Globus pallidus (tissue), 1 donor: ENCODE data around the gene SULF2.

Experiments used
- DNase-seq: peaks from one replicate; pipeline ENCODE4 v3.0.0-alpha.2; 2015; ENCODE audit warnings: low spot score

SULF2 gene

GRCh38 chr20:47736570-47737152 is 48.6 kb downstream of the SULF2 start:
- no peak for DNase-seq

DNA sequence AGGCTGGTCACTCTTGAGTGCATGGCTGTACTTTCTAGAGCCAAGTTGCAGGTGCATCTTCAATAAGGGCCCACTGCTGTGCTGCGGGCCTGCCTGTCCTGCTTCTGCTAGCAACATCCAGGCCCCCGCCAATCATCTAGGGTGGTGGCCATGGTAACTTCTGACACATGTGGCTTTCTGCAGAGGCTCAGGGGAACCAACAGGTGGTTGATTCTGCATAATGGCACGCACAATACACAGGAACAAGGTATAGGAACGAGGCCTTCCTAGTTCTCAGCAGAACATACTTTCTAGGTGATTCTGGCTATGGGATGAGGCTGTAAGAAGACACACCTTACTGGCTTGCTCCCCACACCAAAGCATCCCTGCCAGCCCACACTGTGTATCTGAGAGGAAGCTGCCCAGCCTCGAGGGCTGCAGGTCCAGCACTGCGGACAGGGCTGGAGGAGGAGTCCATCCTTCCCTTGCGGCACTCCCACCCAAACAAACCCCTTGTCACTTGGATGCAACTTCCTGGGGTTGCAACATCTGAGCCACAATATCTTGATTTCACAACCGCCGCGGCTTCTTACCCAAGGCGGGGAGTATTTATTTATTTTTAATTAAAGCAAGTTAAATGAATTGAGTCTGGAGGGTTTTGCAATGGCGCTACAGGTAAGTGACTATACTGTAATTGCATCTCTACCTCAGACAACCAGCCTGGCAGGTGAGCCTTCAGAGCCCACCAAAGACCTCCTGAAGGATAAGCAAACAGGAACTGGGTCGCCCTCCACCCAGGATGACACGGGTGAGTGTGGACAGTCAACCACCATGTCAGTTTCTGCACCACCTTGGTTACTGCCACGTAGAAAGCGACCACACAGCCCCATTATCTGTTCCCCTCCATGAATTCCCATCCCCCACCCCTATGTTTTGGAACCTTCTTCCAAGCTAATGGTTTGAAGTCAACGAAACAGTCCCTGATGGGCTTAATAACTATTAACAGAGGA is 49.6 kb downstream of the SULF2 start:
- DNase-seq: no peak

DNA sequence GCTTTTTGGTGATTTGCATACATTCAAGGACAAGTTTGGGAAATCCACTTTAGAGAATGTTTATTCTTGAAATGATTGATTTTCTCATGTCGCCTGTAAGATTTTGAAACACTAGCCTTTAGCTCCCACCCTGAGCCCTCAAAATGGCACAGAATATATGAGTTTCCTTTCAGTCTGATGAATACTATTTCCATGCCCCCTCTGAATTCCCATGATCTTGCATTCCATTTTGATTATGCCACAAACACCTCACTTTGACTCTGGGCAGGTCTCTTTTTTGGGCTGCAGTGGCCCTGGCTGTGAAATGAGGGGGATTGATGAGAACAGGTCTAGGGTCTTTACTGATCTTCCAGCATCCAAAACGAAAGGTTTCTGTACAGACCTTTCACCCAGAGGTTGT is 50.4 kb downstream of the SULF2 start:
- DNase-seq: no peak

- no peak for DNase-seq
Measured at GRCh38 chr20:47733892-47734291, 51.4 kb downstream of the SULF2 start.

DNA sequence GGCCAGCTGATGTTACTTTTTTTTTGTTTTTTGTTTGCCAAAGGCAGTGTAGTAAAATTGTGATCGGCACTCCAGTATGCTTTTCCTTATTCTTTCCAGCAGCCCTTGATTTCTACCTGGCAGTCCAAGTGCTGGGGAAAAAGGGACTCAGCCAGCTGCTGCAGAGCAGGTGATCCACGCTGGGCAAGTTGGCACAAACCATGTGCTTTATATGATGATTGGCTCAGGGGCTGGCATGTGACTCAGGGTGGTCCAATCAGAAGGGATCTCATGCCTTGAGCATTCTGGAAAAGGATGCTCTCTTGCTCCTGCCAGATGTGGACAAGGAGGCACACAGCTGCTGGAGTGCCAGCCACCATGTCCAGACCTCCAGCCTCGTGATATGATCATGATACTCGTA is 54.5 kb downstream of the SULF2 start:
- no peak for DNase-seq

GRCh38 chr20:47729472-47729871 is 55.8 kb downstream of the SULF2 start:
- DNase-seq: no peak

DNA sequence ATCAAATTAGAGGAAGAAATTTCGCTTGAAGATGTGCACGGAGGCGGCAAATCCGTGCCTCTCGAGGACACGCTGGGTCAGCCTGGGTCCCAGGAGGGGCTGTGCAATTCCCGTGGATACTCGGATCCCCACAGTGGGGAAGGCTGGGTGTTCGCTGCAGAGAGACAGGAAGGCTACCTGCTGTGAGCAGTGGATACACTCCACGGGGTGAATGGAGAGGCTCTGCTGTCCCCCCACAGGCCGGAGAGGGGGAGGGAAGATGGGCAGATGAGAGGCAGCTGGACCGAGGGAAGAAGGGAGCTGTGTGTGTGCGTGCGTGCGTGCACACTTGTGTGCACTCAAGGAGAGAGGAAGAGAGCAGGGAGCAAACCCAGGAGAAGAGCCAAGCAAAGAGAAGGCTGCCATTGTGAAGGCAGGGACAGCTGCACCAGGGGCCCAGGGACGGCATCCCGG is 57.3 kb downstream of the SULF2 start:
- DNase-seq: peak; percentile 79

DNA sequence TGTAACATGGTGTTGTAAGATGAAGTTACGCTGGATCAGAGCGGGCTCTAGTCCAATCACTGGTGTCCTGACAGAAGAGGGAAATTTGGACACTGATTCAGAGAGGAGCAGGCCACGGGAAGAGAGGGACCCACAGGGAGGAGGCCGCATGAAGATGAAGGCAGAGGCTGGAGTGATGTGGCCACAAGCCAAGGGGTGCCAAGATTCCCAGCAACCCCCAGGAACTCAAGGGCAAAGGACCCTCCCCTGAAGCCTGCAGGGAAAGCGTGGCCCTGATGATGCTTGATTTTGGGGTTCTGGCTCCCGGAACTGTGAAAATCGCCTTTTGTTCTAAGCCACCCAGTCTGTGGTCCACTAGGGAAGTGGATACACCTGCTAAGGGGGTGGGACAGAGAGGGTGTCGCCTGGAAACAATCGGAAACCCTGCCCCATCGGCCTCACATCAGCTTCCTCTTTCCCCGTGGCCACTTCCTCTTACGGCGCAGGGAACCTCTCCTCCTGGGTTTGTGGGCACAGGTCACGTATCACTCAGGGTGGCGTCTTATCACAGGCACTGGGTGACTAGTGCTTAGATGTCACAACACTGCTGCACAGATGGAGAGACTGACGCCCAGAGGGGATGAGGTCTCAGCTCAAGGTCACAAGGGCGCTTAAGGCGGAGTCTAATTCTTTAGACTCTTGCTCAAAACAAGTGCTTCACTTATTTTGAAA is 58.0 kb downstream of the SULF2 start:
- peak; percentile 43 for DNase-seq

- DNase-seq: no peak
Measured at GRCh38 chr20:47726632-47727031, 58.6 kb downstream of the SULF2 start.

GRCh38 chr20:47725248-47725973 is 59.9 kb downstream of the SULF2 start:
- peak; percentile 72 for DNase-seq

GRCh38 chr20:47724910-47725247 is 60.4 kb downstream of the SULF2 start:
- DNase-seq: no peak

DNA sequence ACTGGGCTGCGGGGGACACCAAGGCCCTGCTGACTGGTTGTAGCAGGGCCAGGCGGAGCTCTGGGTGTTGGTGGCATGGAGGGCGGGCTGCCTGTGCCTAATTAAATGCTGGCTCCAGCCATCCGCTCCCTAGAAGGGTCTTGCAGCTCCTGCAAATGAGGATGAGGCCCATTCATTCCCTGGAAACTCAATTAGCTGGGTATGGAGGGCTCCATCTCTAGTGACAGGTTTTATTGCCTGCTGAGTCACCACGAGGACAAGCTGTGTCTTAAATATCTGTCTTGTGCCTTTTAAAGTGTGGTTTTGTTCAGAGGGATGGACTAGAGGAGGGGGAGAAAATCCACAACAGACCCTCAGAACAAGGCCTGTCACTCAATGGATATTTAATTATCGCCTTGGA is 60.9 kb downstream of the SULF2 start:
- no peak for DNase-seq

DNA sequence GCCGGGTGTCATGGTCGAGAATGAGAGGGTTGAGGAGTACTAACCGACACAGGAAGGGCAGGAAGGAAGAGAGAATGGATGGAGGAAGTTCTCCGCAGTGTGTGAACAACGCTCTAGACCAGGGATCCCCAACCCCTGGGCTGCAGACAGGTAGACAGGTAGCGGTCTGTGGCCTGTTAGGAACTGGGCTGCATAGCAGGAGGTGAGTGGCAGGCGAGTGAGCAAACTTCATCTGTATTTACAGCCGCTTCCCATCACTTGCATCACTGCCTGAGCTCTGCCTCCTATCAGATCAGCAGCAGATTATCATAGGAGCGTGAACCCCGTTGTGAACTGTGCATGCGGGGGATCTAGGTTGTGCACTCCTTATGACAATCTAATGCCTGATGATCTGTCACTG is 62.0 kb downstream of the SULF2 start:
- DNase-seq: no peak

DNA sequence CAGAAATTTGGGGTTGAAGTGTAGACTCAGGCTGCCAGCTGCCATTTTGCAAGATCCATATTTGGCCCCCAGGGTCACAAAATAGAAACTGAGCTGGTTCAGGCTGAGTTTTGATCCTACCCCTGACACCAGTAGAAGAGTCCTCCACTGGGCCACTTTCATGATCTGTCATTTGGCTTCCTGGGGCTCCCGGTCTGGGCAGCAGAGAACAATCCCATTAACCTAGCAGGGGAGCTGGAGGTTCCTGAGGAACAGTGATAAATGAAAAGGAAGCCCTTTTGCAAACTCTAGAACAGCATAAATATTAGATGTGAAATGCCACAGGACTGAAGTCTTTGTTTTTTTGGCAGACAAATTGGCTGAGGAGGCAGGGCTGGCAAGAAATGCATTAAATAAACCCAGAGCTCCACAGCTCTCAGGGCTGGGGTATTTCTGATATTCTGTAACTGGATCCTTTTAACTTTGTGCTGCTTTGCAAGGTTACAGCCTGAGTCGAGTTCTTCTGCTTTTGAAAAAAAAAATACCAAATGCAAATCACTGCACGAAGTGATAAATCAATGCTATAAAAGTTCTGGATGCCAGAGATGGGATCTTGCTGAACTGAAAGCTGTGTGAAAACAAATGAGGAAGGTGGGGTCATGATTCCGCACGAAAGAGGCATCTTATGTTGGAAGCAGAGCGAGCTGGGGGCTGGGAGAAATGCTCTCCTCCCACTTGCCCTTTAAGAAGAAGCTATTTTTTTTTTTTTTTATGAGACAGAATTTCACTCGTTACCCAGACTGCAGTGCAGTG is 64.4 kb downstream of the SULF2 start:
- no peak for DNase-seq

DNA sequence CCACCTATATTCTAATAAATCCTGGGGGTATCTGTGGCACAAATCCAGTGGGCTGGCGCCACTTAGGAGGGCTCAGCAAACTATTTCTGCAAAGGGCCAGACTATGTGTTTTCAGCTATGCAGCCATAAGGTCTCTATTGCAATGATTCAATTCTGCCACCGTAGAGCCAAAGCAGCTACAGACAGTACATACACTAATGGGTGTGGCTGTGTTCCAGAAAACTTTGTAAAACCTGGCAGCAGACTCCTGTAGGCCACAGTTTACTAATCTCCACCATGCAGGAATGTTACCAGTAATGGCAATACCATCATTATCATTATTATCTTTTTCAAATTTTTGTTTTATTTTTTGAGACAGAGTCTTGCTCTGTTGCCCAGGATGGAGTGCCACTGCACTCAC is 65.7 kb downstream of the SULF2 start:
- no peak for DNase-seq

- no peak for DNase-seq
Measured at GRCh38 chr20:47719211-47719610, 66.1 kb downstream of the SULF2 start.

- DNase-seq: no peak
Measured at GRCh38 chr20:47718398-47718797, 66.9 kb downstream of the SULF2 start.

GRCh38 chr20:47717421-47717820 is 67.9 kb downstream of the SULF2 start:
- DNase-seq: no peak

DNA sequence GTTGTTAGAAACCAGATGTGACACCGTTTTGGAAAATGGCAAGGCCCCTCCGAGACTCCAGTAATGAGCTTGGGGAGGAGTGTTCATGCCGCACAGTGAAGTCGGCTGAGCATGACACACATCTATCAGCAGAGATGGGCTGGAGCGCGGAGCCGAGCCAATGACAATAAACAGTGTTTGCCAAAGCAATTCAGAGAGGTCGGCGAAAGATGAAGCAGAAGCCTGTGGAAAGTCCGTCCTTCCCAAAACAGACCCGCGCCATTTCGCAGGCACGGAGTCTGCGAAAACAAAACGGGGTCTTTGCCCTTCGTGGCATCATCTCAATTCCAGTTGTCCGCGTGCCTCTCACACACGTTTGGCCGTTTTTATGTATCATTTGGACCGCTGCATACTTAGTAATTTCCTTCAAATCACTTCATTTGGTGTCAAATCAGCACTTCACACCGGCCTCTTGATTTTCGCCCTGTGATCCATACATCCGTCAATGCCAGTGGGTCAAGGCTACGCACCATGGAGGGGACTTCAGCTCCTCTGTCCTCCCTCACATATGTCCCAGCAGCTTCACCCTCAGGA is 71.3 kb downstream of the SULF2 start:
- no peak for DNase-seq

- no peak for DNase-seq
Measured at GRCh38 chr20:47713163-47713562, 72.1 kb downstream of the SULF2 start.
